Right atrium auricular region (tissue), 2 donors: ENCODE measurements around the gene CCDC86. TPM values are rescaled to one million over a fixed set of nuclear protein-coding genes. Genes with fewer than 3 reads are reported as not detected.

Experiments used
- DNase-seq: peaks from one replicate; pipeline ENCODE4 v3.0.0-alpha.2; 2019; ENCODE audit warnings: low spot score
- H3K27ac ChIP-seq, 2 donors: fragments of 200-600 bp; sonication (generic); 1 replicate in 1 of 2; 2 replicates in 1 of 2; pipeline ENCODE4 v1.5.1; 2016 to 2019
- H3K27me3 ChIP-seq, 2 donors: fragments of 200-600 bp; sonication (generic); one replicate each; pipeline versions ENCODE4 v1.5.1 to v1.6.0; 2017 to 2019
- H3K36me3 ChIP-seq: fragments of 200-600 bp; sonication (generic); one replicate; pipeline ENCODE4 v1.5.1; 2016
- H3K4me1 ChIP-seq, 2 donors: fragments of 200-600 bp; sonication (generic); one replicate each; pipeline versions ENCODE4 v1.5.1 to v1.6.0; 2017 to 2019
- H3K4me3 ChIP-seq, 2 donors: fragments of 200-600 bp; sonication (generic); 1 replicate in 1 of 2; 2 replicates in 1 of 2; pipeline ENCODE4 v1.5.1; 2017 to 2019; ENCODE audit warnings: mild to moderate bottlenecking in 1 of 2, moderate library complexity in 1 of 2
- H3K9me3 ChIP-seq, 2 donors: fragments of 200-600 bp; sonication (generic); one replicate each; pipeline ENCODE4 v1.5.1; 2019
- CTCF ChIP-seq, 2 donors: fragments of 200-600 bp; sonication (generic); IDR thresholded peaks; one replicate each; pipeline ENCODE4 v1.5.1; 2019; ENCODE audit warnings: antibody characterized with exemption in 2 of 2
- total RNA-seq, 2 donors: library from RNA; depleted of rRNA; stranded (reverse); fragments of >200 nt; gene quantifications; one replicate each; pipeline ENCODE4 v1.1.0, GENCODE V29; 2016

Gene CCDC86
- total RNA-seq, 2 donors from 2014 or later, result 9.1 to 10.2 TPM

DNA sequence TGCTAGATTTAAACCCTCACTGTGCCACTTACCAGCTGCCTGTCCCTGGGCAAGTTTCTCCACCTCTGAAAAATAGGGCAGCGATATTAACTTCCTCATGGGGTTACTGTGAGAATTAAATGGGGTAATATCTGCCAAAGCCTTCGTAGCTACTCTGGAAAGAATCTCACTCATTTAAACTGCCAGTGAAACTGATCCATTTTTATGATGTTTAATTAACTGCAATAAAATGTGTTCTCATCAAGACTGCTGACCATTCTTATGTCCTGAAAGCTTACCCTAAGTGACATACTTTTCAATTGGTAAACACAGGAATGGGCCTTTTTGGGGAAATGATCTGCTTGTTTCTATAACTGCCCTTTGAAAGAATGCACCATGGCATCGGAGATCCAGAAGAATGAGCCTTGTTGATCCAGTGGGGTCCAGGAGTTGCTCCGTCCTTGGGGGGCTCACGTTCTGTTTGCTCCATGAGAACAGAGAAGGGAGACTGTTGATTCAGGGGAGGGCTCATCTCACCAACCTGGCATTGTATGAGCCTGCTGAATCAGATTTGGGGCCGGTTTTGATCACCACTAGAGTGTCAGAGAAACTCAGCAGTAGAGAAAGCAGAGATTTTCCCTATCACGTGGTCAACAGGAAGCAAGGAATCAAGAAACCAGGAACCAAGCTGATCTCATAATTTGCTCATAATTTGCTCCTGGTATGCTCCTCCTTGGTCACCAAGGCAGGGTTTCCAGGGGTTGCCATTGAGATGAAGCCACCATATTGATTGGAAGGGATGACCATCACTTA is 7.0 kb upstream of the CCDC86 start:
- no peak for DNase-seq
- TF ChIP-seq CTCF (IDR thresholded peaks at IDR 0.05), result no peak
- no peak overlapping the region for H3K27ac ChIP-seq

DNA sequence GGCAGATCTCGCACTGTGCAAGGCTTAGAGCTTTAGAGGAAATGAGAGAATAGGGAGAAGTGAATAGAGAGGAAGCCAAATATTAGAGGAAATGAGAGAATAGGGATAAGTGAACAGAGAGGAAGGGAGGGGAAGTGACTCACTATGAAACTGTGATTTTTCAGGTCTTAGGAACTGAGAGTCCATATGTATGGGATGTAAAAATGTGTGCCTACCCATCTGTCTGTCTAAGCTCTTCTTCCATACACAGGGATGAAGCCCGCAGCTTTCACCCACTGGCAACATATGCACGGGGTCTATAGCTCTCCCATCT is 6.4 kb upstream of the CCDC86 start:
- H3K36me3 ChIP-seq, result no peaks in the 10 kb centered on the region
- H3K27me3 ChIP-seq, result no peaks in the 10 kb centered on the region
- no peak overlapping the region for H3K4me3 ChIP-seq
- H3K9me3 ChIP-seq, result no peaks in the 10 kb centered on the region
- no peak for DNase-seq
- H3K27ac ChIP-seq, result no peak overlapping the region
- H3K4me1 ChIP-seq, result peaks cover 0 to 9% of the 10 kb centered on the region in 2 donors
- no peak for TF ChIP-seq CTCF (IDR thresholded peaks at IDR 0.05)

More for the DNA sequence above, 7.0 kb upstream of the CCDC86 start:
- no peaks in the 10 kb centered on the region for H3K9me3 ChIP-seq
- no peak overlapping the region for H3K4me3 ChIP-seq
- H3K27me3 ChIP-seq, result no peaks in the 10 kb centered on the region
- peaks cover 0 to 7% of the 10 kb centered on the region in 2 donors for H3K4me1 ChIP-seq
- H3K36me3 ChIP-seq, result no peaks in the 10 kb centered on the region

DNA sequence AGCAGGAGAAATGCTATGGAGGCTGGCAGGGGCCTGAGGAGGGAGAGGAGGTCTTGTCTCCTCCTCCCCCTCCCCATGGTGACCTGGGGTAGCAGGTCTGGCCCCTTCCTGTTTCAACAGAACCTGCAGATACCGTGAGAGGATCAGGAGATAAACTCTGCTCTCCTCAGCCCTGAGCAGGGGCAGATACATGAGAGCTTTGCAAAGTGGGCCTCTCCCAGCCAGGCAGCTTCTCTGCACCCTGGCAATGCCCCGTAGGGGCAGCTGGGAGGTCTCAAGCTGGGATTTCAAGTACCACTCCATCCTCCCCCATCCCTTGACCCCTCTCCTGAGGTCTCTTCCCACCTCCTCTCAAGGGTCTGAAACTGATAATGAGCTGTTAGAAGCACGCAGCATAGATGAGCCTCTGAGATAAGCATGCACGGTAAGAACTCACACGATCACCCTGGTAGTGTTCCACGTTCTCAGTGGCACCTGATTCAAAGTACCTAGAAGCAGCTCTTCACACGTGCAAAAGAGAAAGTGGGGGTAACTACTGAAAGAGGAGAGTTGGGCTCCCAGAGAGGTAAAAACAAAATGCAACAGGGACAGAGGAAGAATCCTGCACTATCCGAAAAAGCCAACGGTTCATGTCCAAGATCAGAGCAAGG is 4.9 kb upstream of the CCDC86 start:
- TF ChIP-seq CTCF (IDR thresholded peaks at IDR 0.05), result no peak
- Histone ChIP-seq H3K4me3 (no peak overlapping the region), H3K36me3 (no peaks in the 10 kb centered on the region), H3K9me3 (no peaks in the 10 kb centered on the region), H3K27me3 (no peaks in the 10 kb centered on the region), H3K4me1 (peaks cover 0 to 13% of the 10 kb centered on the region in 2 donors), H3K27ac (no peak overlapping the region)
- DNase-seq, result no peak

DNA sequence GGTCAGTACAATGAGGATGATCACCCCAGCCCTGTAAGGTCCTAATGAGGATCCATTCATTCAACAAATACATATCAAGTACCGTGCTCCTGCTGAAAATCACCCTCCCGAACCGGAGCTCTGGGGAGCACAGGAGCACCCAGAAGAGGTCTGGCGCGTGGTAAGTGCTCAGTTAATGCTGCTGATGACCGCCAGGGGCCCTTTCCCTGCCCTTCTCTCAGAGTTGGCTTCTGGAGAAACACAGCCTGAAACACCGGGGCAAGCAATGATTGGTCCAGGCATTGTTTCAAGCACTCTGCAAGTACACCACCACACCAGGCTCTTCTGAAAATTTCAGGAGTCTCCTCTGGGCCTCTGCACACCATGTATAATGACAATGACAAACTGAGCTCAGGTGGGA is 3.8 kb upstream of the CCDC86 start:
- H3K36me3 ChIP-seq, result no peaks in the 10 kb centered on the region
- peaks cover 0 to 20% of the 10 kb centered on the region in 2 donors for H3K4me1 ChIP-seq
- no peaks in the 10 kb centered on the region for H3K27me3 ChIP-seq
- no peak overlapping the region for H3K27ac ChIP-seq
- H3K4me3 ChIP-seq, result no peak overlapping the region
- DNase-seq, result no peak
- H3K9me3 ChIP-seq, result no peaks in the 10 kb centered on the region
- no peak for TF ChIP-seq CTCF (IDR thresholded peaks at IDR 0.05)

- no peak for TF ChIP-seq CTCF (IDR thresholded peaks at IDR 0.05)
- H3K4me3 ChIP-seq, result peak overlapping the region; percentile 55 to 85
- H3K27me3 ChIP-seq, result no peaks in the 10 kb centered on the region
- H3K36me3 ChIP-seq, result no peaks in the 10 kb centered on the region
- H3K9me3 ChIP-seq, result no peaks in the 10 kb centered on the region
- H3K4me1 ChIP-seq, result peaks cover 0 to 41% of the 10 kb centered on the region in 2 donors
- H3K27ac ChIP-seq, result peak overlapping the region; percentile 77
- DNase-seq, result no peak
Measured at GRCh38 chr11:60840470-60841430, 1.2 kb upstream of the CCDC86 start.
